Measurements from ENCODE around the gene COLEC11.
"Not testable (repeated sequence)": the region's sequence is repeated elsewhere in the genome, so short reads cannot be mapped to it uniquely, and the experiment has no call there.

The COLEC11 gene

DNA sequence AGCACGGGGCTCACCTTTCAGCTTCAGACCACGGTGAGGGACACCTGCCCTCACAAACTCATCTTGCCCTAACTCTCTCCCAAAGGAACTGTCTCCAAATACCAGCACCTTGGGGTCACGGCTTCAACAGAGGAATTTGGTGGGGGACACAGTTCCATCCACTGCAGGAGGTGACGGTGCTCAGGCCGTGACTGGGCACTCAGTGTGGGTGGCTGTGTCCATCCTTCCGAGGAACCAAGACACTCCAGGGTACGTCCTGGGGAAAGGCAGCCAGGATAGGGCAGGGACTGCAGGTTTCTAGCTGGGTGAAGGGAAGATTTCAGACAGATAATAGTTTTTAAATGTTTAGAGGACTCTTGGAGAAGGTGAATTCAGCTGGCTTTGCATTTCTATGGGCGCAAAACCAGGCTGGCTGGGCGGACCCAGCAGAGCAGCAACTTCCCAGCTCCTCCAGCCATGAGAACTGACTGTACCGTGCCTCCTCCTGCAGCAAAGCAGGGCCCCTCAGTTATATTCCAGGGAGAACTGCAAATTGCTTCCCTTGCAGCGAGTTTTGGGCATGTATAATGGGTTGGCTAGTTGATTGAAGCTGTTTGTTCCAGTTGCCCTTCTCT is 39.2 kb downstream of the COLEC11 start:
- no peak overlapping the region for H3K27ac ChIP-seq (ENCODE audit: low read length)
- H3K27me3 ChIP-seq (ENCODE audit: control insufficient read depth in 1 of 2, insufficient read depth in 2 of 2, low read length in 2 of 2): no peaks in the 10 kb centered on the region
- no peak overlapping the region for H3K9ac ChIP-seq (ENCODE audit: low read length in 2 of 2)
- no peak overlapping the region for H3K4me3 ChIP-seq (ENCODE audit: low read length in 2 of 2)
- H3K36me3 ChIP-seq (ENCODE audit: control insufficient read depth in 2 of 2, insufficient read depth in 2 of 2, low read length in 2 of 2): no peaks in the 10 kb centered on the region
- H3K9me3 ChIP-seq (ENCODE audit: control insufficient read depth in 2 of 2, low read length in 2 of 2): no peaks in the 10 kb centered on the region
- peaks cover 6% of the 10 kb centered on the region for H3K4me1 ChIP-seq (ENCODE audit: control insufficient read depth, insufficient read depth, low read length)

DNA sequence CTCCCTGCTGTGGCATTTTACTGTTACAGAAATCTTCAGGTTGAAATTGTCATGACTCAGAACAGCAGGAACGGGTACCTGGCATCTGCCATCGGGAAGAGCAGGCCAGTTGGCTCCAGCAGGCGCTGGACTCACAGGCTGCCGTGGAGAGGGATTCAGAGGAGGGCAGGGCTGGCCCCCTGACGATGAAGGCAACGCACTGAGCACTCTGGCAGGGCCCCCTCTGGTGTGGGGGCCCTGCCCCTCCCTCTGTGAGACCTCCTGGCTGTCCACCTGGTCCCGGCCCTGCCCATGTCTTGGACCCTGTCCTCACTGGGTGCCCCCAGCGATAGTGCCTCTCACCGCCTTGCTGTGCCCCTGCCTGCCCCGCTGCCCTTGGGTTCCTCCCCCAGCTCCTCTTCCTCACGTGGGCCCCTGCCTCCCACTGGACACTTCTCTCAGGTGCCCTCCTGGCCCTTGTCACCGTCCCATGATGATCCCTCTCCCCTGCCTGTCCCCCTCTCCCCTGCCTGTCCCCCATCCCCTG is 39.7 kb downstream of the COLEC11 start:
- Histone ChIP-seq H3K4me1 (ENCODE audit: control insufficient read depth, insufficient read depth, low read length) (peaks cover 3% of the 10 kb centered on the region), H3K9me3 (ENCODE audit: control insufficient read depth in 2 of 2, low read length in 2 of 2) (no peaks in the 10 kb centered on the region), H3K27ac (ENCODE audit: low read length) (no peak overlapping the region), H3K36me3 (ENCODE audit: control insufficient read depth in 2 of 2, insufficient read depth in 2 of 2, low read length in 2 of 2) (no peaks in the 10 kb centered on the region), H3K9ac (ENCODE audit: low read length in 2 of 2) (no peak overlapping the region), H3K4me3 (ENCODE audit: low read length in 2 of 2) (no peak overlapping the region), H3K27me3 (ENCODE audit: control insufficient read depth in 1 of 2, insufficient read depth in 2 of 2, low read length in 2 of 2) (no peaks in the 10 kb centered on the region)

- no peak overlapping the region for H3K27ac ChIP-seq (ENCODE audit: low read length)
- no peak overlapping the region for H3K9ac ChIP-seq (ENCODE audit: low read length in 2 of 2)
- H3K4me3 ChIP-seq (ENCODE audit: low read length in 2 of 2): no peak overlapping the region
Observed at GRCh38 chr2:3635171-3635974, 40.5 kb downstream of the COLEC11 start.

DNA sequence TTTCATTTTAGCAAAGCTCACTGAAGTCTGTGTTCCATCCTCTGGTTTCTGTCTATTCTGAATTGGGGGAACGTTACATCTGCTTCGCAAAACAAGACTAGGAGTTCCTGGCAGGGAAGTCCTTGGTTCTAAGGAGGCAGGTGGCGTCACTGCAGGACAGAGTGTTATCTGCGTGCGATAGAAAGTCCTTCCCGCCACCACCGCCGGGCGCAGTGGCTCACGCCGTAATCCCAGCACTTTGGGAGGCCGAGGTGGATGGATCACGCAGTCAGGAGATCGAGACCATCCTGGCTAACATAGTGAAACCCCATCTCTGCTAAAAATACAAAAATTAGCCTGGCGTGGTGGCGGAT is 41.0 kb downstream of the COLEC11 start:
- H3K4me3 ChIP-seq (ENCODE audit: low read length in 2 of 2): not testable (repeated sequence)

More at GRCh38 chr2:3635171-3635974, 40.5 kb downstream of the COLEC11 start:
- Histone ChIP-seq H3K9me3 (ENCODE audit: control insufficient read depth in 2 of 2, low read length in 2 of 2) (no peaks in the 10 kb centered on the region), H3K36me3 (ENCODE audit: control insufficient read depth in 2 of 2, insufficient read depth in 2 of 2, low read length in 2 of 2) (no peaks in the 10 kb centered on the region), H3K27me3 (ENCODE audit: control insufficient read depth in 1 of 2, insufficient read depth in 2 of 2, low read length in 2 of 2) (no peaks in the 10 kb centered on the region), H3K4me1 (ENCODE audit: control insufficient read depth, insufficient read depth, low read length) (peaks cover 3% of the 10 kb centered on the region)

GRCh38 chr2:3636586-3637310 is 41.8 kb downstream of the COLEC11 start:
- Histone ChIP-seq H3K36me3 (ENCODE audit: control insufficient read depth in 2 of 2, insufficient read depth in 2 of 2, low read length in 2 of 2) (no peaks in the 10 kb centered on the region), H3K9ac (ENCODE audit: low read length in 2 of 2) (no peak overlapping the region), H3K27me3 (ENCODE audit: control insufficient read depth in 1 of 2, insufficient read depth in 2 of 2, low read length in 2 of 2) (no peaks in the 10 kb centered on the region), H3K4me1 (ENCODE audit: control insufficient read depth, insufficient read depth, low read length) (no peaks in the 10 kb centered on the region), H3K4me3 (ENCODE audit: low read length in 2 of 2) (no peak overlapping the region), H3K27ac (ENCODE audit: low read length) (no peak overlapping the region), H3K9me3 (ENCODE audit: control insufficient read depth in 2 of 2, low read length in 2 of 2) (no peaks in the 10 kb centered on the region)

More for the DNA sequence above, 41.0 kb downstream of the COLEC11 start:
- not testable (repeated sequence) for H3K36me3 ChIP-seq (ENCODE audit: control insufficient read depth in 2 of 2, insufficient read depth in 2 of 2, low read length in 2 of 2); H3K9me3 ChIP-seq (ENCODE audit: control insufficient read depth in 2 of 2, low read length in 2 of 2); H3K27ac ChIP-seq (ENCODE audit: low read length); H3K27me3 ChIP-seq (ENCODE audit: control insufficient read depth in 1 of 2, insufficient read depth in 2 of 2, low read length in 2 of 2); H3K4me1 ChIP-seq (ENCODE audit: control insufficient read depth, insufficient read depth, low read length); H3K9ac ChIP-seq (ENCODE audit: low read length in 2 of 2)

GRCh38 chr2:3637311-3637675 is 42.4 kb downstream of the COLEC11 start:
- Histone ChIP-seq H3K27ac (ENCODE audit: low read length) (no peak overlapping the region), H3K9ac (ENCODE audit: low read length in 2 of 2) (no peak overlapping the region), H3K36me3 (ENCODE audit: control insufficient read depth in 2 of 2, insufficient read depth in 2 of 2, low read length in 2 of 2) (no peaks in the 10 kb centered on the region), H3K4me1 (ENCODE audit: control insufficient read depth, insufficient read depth, low read length) (no peaks in the 10 kb centered on the region), H3K9me3 (ENCODE audit: control insufficient read depth in 2 of 2, low read length in 2 of 2) (no peaks in the 10 kb centered on the region), H3K4me3 (ENCODE audit: low read length in 2 of 2) (no peak overlapping the region), H3K27me3 (ENCODE audit: control insufficient read depth in 1 of 2, insufficient read depth in 2 of 2, low read length in 2 of 2) (no peaks in the 10 kb centered on the region)

- Histone ChIP-seq H3K36me3 (ENCODE audit: control insufficient read depth in 2 of 2, insufficient read depth in 2 of 2, low read length in 2 of 2) (no peaks in the 10 kb centered on the region), H3K9me3 (ENCODE audit: control insufficient read depth in 2 of 2, low read length in 2 of 2) (no peaks in the 10 kb centered on the region), H3K4me1 (ENCODE audit: control insufficient read depth, insufficient read depth, low read length) (no peaks in the 10 kb centered on the region), H3K9ac (ENCODE audit: low read length in 2 of 2) (no peak overlapping the region), H3K27ac (ENCODE audit: low read length) (no peak overlapping the region), H3K4me3 (ENCODE audit: low read length in 2 of 2) (no peak overlapping the region), H3K27me3 (ENCODE audit: control insufficient read depth in 1 of 2, insufficient read depth in 2 of 2, low read length in 2 of 2) (no peaks in the 10 kb centered on the region)
Observed at GRCh38 chr2:3637692-3638455, 43.0 kb downstream of the COLEC11 start.

DNA sequence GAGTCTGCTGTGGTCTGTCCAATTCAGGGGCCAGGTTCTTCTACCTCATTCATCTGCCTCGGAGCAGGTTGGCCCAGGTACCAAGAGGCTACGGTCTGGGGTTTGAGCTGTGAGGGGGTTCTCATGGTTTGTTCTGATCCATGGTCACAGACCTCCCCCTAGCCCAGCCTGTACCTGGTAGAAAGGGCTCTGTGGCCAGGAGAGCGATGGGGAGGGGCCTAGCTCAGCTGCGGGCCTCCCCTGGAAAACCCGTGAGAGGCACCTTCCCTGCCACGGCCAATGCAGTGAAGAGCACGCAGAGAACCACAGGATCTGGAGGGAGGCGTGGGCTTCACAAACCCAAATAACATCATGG is 43.5 kb downstream of the COLEC11 start:
- Histone ChIP-seq H3K27me3 (ENCODE audit: control insufficient read depth in 1 of 2, insufficient read depth in 2 of 2, low read length in 2 of 2) (no peaks in the 10 kb centered on the region), H3K27ac (ENCODE audit: low read length) (no peak overlapping the region), H3K9me3 (ENCODE audit: control insufficient read depth in 2 of 2, low read length in 2 of 2) (no peaks in the 10 kb centered on the region), H3K4me3 (ENCODE audit: low read length in 2 of 2) (no peak overlapping the region), H3K4me1 (ENCODE audit: control insufficient read depth, insufficient read depth, low read length) (no peaks in the 10 kb centered on the region), H3K36me3 (ENCODE audit: control insufficient read depth in 2 of 2, insufficient read depth in 2 of 2, low read length in 2 of 2) (no peaks in the 10 kb centered on the region), H3K9ac (ENCODE audit: low read length in 2 of 2) (no peak overlapping the region)

DNA sequence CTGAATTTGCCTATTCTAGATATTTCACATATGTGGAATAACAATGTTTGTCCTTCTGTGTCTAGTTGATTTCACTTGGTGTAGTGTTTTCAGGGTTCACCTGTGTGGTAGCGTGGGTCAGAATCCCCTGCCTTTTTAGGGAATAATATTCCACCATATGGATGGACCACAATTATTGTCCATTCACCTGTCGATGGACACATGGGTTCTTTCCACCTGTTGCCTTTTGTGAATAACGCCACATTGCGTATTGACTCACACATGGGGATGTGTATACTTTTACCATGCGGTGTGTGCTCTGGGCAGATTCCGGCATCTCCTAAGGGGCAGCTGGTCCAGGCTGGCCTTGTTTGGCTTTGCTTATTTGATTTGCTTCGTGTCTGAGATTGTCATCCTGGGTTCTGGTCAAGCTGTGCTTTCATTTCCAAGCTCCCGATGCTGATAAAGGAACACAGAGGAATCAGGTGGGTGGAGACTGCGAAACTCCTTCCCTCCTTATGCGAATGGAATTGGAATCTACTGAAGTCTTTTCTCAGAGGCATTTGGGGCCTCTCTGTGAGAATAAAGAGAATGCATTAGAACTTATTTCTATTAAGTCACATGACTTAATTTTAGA is 44.2 kb downstream of the COLEC11 start:
- no peaks in the 10 kb centered on the region for H3K9me3 ChIP-seq (ENCODE audit: control insufficient read depth in 2 of 2, low read length in 2 of 2)
- no peak overlapping the region for H3K9ac ChIP-seq (ENCODE audit: low read length in 2 of 2)
- H3K4me3 ChIP-seq (ENCODE audit: low read length in 2 of 2): no peak overlapping the region
- H3K4me1 ChIP-seq (ENCODE audit: control insufficient read depth, insufficient read depth, low read length): no peaks in the 10 kb centered on the region
- no peak overlapping the region for H3K27ac ChIP-seq (ENCODE audit: low read length)
- no peaks in the 10 kb centered on the region for H3K27me3 ChIP-seq (ENCODE audit: control insufficient read depth in 1 of 2, insufficient read depth in 2 of 2, low read length in 2 of 2)
- no peaks in the 10 kb centered on the region for H3K36me3 ChIP-seq (ENCODE audit: control insufficient read depth in 2 of 2, insufficient read depth in 2 of 2, low read length in 2 of 2)

- H3K36me3 ChIP-seq (ENCODE audit: control insufficient read depth in 2 of 2, insufficient read depth in 2 of 2, low read length in 2 of 2): no peaks in the 10 kb centered on the region
- no peaks in the 10 kb centered on the region for H3K4me1 ChIP-seq (ENCODE audit: control insufficient read depth, insufficient read depth, low read length)
- H3K4me3 ChIP-seq (ENCODE audit: low read length in 2 of 2): no peak overlapping the region
- H3K27ac ChIP-seq (ENCODE audit: low read length): no peak overlapping the region
- no peak overlapping the region for H3K9ac ChIP-seq (ENCODE audit: low read length in 2 of 2)
- no peaks in the 10 kb centered on the region for H3K27me3 ChIP-seq (ENCODE audit: control insufficient read depth in 1 of 2, insufficient read depth in 2 of 2, low read length in 2 of 2)
- no peaks in the 10 kb centered on the region for H3K9me3 ChIP-seq (ENCODE audit: control insufficient read depth in 2 of 2, low read length in 2 of 2)
Observed at GRCh38 chr2:3639653-3640052, 44.7 kb downstream of the COLEC11 start.
